Midbrain (tissue), 1 donor: ENCODE data around the gene TUBA4B.

ENCODE experiments used
- DNase-seq: peaks from one replicate; lab custom pipeline; 2025; lab: John Stamatoyannopoulos, UW

The TUBA4B gene

DNA sequence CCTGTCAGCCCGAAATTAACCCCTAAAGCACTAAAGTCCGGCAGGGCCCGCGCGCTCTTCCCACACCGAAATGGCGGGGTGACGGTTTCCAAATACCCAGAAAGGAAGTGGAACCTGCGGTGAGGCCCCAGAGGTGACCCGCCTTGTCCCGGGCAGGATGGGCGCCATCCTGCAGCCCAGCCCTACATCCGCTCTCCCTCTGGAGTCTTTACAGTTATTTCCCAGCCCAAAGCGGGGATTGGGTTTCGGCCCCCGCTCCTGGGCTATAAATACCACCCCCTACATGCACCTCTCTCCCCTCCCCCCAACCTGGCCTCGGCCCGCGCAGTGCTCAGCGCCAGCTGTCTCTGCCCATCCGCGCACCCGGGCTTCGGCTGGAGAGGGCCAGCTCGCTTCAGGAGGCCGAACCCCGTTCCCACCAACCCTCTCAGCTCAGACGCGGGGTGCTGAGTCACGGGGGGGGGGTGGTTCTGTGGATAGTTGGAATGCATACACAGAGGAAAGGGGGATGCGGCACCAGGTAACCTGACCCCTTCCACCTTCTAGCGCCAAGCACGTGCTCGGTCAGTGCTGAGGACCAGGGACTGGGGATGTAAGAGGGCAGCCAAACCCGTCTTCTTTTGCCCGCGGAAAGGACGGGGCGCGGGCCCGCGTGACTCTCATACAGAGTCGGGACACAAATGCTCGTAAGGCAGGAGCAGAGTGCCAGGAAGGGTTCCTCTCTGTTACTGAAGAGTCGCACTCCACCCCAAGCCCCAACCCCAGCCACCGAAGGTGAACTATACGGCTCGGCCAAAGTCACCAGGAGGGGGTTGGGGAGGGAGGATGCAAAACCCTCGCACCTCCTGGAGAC lies at the start of gene TUBA4B:
TUBA4B (plus strand) TSS at position 344 of the 853 bp plus-strand sequence; CDS start at position 509, 165 bp downstream.
- no peak for DNase-seq

DNA sequence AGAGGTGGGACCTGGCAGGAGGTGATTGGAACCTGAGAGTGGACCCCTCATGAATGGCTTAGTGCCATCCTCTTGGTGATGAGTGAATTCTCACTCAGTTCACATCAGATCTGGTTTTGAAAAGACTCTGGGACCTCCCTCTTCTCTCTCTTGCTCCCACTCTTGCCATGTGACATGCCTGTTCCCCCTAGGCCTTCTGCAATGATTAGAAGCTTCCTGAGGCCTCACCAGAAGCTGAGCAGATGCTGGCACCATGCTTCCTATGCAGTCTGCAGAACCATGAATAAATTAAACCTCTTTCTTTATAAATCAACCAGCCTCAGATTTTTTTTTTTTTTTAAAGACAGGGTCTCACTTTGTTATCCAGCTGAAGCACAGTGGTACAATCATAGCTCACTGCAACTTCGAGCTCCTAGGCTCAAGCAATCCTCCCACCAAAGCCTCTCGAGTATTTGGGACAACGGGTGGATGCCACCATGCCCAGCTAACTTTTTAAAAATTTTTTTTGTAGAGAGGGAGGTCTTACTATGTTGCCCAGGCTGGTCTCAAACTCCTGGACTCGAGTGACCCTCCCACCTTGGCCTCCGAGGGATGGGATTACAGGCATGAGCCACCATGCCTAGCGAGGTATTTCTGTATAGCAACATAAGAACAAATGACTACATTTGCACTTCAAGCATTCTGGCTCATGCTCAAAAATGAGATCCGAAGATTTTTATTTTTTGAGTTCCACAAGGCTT lies 48.4 kb upstream of the TUBA4B start:
- DNase-seq: no peak

DNA sequence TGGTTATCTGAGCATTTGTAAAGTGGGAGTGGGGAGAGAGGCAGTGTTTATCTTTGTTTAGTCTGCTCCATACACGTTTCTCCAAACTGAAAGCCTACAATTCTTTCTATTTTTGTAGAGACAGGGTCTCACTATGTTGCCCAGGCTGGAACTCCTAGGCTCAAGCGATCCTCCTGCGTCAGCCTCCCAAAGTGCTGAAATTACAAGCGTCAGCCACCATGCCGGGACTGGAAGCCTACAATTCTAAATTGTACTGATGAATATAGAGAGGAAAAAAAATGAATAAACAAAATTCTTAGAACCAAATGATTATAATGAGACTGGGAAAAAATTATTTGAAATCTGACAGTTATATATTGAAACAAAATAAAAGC lies 47.9 kb upstream of the TUBA4B start:
- DNase-seq: no peak

DNA sequence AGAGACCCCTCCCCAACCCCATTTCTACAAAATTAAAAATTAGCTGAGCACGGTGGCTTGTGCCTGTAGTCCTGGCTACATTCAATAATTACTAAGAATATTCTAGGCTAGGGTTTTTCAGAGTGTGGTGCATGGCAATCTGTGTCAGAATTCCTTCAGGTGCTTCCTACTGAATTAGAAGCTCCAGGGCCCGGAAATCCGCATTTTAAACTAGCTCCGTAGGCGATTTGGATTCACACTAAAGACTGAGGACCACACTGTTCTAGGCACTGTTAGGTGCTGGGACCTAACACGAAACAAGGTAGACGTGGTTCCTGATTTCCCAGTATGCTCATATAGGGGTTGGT lies 47.1 kb upstream of the TUBA4B start:
- no peak for DNase-seq

- DNase-seq: peak; percentile 95
Observed at GRCh38 chr2:219206328-219207133, 46.5 kb upstream of the TUBA4B start, which contains the start of gene ZFAND2B. Gene ZFAND2B, plus strand, starts transcription at chr2:219206782. Its CDS starts 206 bp downstream, at chr2:219206988.

GRCh38 chr2:219207134-219207883 lies 45.7 kb upstream of the TUBA4B start:
- DNase-seq: no peak

- no peak for DNase-seq
Observed at GRCh38 chr2:219207884-219208740, 44.9 kb upstream of the TUBA4B start.

GRCh38 chr2:219209236-219210195 lies 43.5 kb upstream of the TUBA4B start:
- no peak for DNase-seq

- no peak for DNase-seq
Observed at GRCh38 chr2:219210196-219210885, 42.7 kb upstream of the TUBA4B start.

DNA sequence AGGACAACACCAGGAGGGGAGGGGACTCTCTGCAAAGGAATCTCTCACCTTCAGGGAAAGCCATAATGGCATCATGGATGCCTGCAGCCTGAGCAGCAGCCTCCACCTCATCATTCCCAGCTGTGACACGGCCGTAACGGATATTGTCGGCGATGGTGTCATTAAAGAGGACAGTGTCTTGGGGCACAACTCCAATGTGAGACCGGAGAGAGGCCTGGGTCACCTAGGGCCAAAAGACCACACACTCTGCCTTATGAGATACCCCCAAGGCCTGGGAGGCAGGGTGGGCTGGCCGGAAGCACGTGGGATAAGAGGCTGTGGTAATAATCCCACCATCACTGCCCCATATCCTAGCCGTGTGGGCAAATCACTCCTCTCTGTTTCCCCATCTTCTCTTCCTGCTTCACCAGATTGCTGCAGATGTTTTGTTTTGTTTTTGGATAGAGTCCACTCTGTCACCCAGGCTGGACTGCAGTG lies 42.1 kb upstream of the TUBA4B start:
- no peak for DNase-seq

DNA sequence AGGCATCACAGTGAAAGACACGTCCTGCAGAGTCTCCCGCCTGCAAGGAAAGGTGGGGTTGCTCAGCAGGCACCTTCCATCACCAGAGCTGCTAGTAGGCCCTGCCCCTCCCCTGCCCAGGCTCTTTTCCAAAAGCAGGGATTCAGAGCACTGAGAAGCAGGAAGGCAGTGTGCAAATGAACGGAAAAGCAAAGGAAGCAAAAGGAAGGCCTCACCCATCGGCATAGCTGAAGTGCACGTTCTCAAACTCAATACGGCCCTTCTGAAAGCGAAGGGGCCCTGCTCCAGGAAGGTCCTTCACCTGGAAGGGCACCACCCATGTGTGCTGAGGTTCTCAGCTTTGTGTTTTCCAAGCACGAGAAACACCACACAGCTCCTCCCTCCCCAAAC lies 40.0 kb upstream of the TUBA4B start:
- no peak for DNase-seq

DNA sequence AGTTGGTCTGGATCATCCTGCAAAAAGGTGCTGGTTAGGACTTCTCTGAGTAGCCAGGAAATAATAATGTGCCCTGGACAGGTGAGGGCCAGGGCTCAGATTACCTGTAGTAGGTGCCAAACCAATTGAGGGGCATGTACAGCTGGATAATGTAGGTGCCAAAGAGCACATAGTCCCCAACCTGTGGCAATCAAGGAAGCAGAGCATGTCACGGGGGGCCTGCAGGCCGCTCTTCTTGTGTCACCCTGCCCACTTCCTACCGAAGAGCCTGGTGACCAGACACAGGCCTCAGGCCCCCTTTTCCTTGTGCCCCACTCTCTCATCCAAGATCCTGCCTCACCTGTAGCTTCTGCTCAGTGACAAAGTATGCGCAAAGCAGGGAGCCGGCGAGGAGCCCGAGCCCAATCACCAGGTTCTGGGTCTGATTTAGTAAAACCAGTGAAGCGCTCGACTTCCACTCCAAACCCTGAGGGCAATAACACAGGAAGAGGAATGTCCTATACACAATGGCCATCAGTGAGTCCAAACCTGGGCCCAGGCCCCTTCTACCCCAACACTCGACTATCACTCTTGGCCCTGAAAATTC lies 39.5 kb upstream of the TUBA4B start:
- DNase-seq: no peak

DNA sequence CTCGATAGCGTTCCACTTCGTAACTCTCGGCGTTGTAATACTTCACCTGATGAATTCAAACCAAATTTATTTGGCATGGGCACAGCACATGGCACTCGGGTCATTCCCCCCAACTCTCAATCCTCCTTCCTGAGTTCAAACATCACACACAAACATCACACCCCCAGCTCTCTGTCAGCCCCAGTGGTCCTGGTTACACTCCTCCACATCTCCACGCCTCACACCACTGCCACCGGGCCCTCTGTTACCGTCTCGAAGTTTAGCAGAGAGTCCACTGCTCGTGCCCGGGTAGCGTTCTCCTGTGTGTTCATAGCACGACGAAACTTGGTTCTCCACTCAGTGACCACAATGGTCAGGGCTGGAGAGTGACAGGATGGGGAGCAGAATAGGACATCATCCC lies 38.9 kb upstream of the TUBA4B start:
- no peak for DNase-seq

DNA sequence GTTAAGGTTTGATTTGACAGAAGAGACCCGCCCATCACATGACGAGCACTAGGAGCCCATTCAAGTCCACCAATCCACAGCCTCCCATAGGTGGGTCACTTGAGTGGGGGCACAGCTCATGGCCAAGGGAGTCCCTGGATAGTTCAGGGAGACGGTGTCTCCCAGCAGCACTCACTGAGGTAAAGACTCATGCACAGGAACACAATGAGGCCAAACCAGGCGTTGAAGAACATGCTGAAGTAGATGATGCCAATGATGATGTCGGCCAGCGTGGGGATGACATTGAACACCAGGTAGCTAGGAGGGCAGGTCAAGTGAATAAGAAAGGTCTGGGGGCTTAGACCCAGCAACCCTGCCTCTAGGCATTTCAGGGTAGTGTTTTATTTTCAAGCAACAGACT lies 38.3 kb upstream of the TUBA4B start:
- no peak for DNase-seq

GRCh38 chr2:219215871-219216534 lies 37.0 kb upstream of the TUBA4B start:
- no peak for DNase-seq

- no peak for DNase-seq
Observed at GRCh38 chr2:219216535-219216915, 36.5 kb upstream of the TUBA4B start.

- DNase-seq: peak; percentile 85
Observed at GRCh38 chr2:219218217-219218731, 34.8 kb upstream of the TUBA4B start.
